Transverse colon (tissue), 4 donors: Measurements from ENCODE around the gene FIBCD1. TPM values are rescaled to one million over a fixed set of nuclear protein-coding genes. Genes with fewer than 3 reads are reported as not detected.

Source experiments
- DNase-seq: peaks from one replicate; pipeline ENCODE4 v3.0.0-alpha.2; 2019
- H3K27ac ChIP-seq, 4 donors: fragments of 200-600 bp; sonication (generic); 2 replicates each; pipeline ENCODE4 v1.5.1; 2016 to 2018; ENCODE audit warnings: inconsistent platforms in 4 of 4
- H3K27me3 ChIP-seq: fragments of 200-600 bp; sonication (generic); 2 replicates; pipeline ENCODE4 v1.5.1; 2017; ENCODE audit warnings: inconsistent platforms
- H3K36me3 ChIP-seq, 4 donors: fragments of 200-600 bp; sonication (generic); 2 replicates each; pipeline ENCODE4 v1.5.1; 2017 to 2019; ENCODE audit warnings: inconsistent platforms in 4 of 4
- H3K4me1 ChIP-seq, 4 donors: fragments of 200-600 bp; sonication (generic); 2 replicates each; pipeline ENCODE4 v1.5.1; 2017 to 2020; ENCODE audit warnings: inconsistent platforms in 4 of 4
- H3K4me3 ChIP-seq, 4 donors: fragments of 200-600 bp; sonication (generic); 1 replicate in 1 of 4; 2 replicates in 3 of 4; pipeline versions ENCODE4 v1.5.1 to v1.6.1; 2017 to 2019; ENCODE audit warnings: inconsistent platforms in 4 of 4
- H3K9me3 ChIP-seq, 2 donors: fragments of 200-600 bp; sonication (generic); 2 replicates each; pipeline ENCODE4 v1.5.1; 2017 to 2019; ENCODE audit warnings: inconsistent platforms in 2 of 2
- EP300 ChIP-seq: sonication (generic); formaldehyde crosslinking; IDR thresholded peaks from one replicate; pipeline ENCODE4 v1.6.1; 2017; ENCODE audit warnings: antibody characterized with exemption, low read depth
- POLR2A ChIP-seq: fragments of 450-650 bp; IDR thresholded peaks from one replicate; pipeline ENCODE4 v1.6.1; 2016; ENCODE audit warnings: antibody characterized with exemption, mild to moderate bottlenecking, moderate library complexity
- POLR2AphosphoS5 ChIP-seq, 3 donors: sonication (generic); formaldehyde crosslinking; IDR thresholded peaks; one replicate each; pipeline ENCODE4 v1.6.1; 2016; ENCODE audit warnings: antibody characterized with exemption in 3 of 3
- WGBS, 2 donors: methylation state at CpG; one replicate each; pipeline ENCODE4 v1.1.5; 2018; ENCODE audit warnings: low coverage in 1 of 2; 5-methylcytosine and 5-hydroxymethylcytosine counted together
- in situ Hi-C, 4 donors: fragments of 200-750 bp; cut with MboI; loops; one replicate each; pipeline versions ENCODE4 v1.15.0 to v1.15.1; 2017; ENCODE audit warnings: low sequenced_read_pairs in 3 of 4, low pct_ligation_motif_present in 1 of 4, low pct_unique_long_range_greater_than_20kb in 1 of 4
- intact Hi-C: fragments of 100-400 bp; cut with DNase I; formaldehyde crosslinking; loops from one replicate; pipeline ENCODE4 v1.15.1; 2023; ENCODE audit warnings: low total_unique reads
- total RNA-seq, 4 donors: library from RNA; depleted of rRNA; stranded (reverse); fragments of >200 nt; gene quantifications; one replicate each; pipeline ENCODE4 v1.1.0, GENCODE V29; 2016
- TF ChIP-seq, protein P1 (sequence below), 5 experiments: fragments of 200-600 bp in 3 of 5; fragments of 450-650 bp in 2 of 5; sonication (generic) in 3 of 5; IDR thresholded peaks; 1 replicate in 2 of 5; 2 replicates in 3 of 5; pipeline ENCODE4 v1.5.1; 2016 to 2017; ENCODE audit warnings: antibody characterized with exemption in 5 of 5, inconsistent platforms in 3 of 5, mild to moderate bottlenecking in 2 of 5, moderate library complexity in 1 of 5

The FIBCD1 gene
- total RNA-seq, 4 donors from 2014 or later, result 1.6 to 54.7 (median 3.3) TPM; not detected in 1

DNA sequence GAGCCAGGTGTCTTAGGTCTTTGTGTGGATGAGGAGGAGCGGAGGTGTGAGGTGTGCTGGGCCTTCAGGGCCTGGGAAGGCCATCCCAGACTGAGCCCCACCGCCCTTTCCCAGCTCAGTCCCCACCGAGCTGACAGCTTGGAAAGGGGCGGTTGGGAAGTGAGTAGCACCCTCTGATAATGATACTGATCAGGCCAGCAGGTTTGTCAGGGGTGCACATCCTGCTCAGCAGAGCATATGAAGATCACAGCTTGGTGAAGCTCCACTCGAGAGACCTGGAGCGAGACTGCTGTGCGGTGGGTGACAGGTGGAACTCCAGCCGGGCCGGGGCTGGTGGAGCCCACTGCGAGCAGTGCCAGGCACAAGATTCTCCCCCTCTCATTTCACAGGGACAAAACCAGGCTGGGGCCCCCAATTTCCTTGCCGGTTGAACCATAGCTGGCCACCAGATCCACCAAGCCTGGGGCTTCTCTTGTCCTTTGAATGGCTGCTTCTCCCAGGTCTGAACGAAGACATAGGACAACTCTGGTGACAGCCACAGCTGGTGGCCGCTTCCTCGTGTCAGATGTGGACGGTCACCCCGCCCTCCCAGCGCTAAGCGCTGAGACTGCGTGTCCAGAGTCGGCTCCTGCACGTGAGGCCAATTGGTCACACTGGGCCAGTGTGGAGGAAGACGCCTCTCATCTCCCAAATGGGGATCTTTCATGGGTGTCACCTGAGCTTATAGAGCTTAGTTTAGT lies 50.7 kb downstream of the FIBCD1 start:
- Histone ChIP-seq H3K27ac (no peak overlapping the region), H3K4me3 (no peak overlapping the region), H3K27me3 (no peaks in the 10 kb centered on the region), H3K9me3 (no peaks in the 10 kb centered on the region), H3K4me1 (peaks cover 0 to 5% (median under 1%) of the 10 kb centered on the region in 4 donors), H3K36me3 (peaks cover 0 to 57% (median 26%) of the 10 kb centered on the region in 4 donors)
- intact Hi-C loops (no loop called here), in situ Hi-C loops (no loop called here)
- WGBS, 2 donors, result 80 to 87% methylated on average over 3 to 22 of the region's 22 CpGs
- DNase-seq, result no peak
- TF ChIP-seq POLR2A, result no peak
- no peak for TF ChIP-seq POLR2AphosphoS5 (IDR thresholded peaks at IDR 0.05)
- TF ChIP-seq EP300, result no peak
- TF ChIP-seq, protein P1, sequence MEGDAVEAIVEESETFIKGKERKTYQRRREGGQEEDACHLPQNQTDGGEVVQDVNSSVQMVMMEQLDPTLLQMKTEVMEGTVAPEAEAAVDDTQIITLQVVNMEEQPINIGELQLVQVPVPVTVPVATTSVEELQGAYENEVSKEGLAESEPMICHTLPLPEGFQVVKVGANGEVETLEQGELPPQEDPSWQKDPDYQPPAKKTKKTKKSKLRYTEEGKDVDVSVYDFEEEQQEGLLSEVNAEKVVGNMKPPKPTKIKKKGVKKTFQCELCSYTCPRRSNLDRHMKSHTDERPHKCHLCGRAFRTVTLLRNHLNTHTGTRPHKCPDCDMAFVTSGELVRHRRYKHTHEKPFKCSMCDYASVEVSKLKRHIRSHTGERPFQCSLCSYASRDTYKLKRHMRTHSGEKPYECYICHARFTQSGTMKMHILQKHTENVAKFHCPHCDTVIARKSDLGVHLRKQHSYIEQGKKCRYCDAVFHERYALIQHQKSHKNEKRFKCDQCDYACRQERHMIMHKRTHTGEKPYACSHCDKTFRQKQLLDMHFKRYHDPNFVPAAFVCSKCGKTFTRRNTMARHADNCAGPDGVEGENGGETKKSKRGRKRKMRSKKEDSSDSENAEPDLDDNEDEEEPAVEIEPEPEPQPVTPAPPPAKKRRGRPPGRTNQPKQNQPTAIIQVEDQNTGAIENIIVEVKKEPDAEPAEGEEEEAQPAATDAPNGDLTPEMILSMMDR (IDR thresholded peaks at IDR 0.05), result no peak

DNA sequence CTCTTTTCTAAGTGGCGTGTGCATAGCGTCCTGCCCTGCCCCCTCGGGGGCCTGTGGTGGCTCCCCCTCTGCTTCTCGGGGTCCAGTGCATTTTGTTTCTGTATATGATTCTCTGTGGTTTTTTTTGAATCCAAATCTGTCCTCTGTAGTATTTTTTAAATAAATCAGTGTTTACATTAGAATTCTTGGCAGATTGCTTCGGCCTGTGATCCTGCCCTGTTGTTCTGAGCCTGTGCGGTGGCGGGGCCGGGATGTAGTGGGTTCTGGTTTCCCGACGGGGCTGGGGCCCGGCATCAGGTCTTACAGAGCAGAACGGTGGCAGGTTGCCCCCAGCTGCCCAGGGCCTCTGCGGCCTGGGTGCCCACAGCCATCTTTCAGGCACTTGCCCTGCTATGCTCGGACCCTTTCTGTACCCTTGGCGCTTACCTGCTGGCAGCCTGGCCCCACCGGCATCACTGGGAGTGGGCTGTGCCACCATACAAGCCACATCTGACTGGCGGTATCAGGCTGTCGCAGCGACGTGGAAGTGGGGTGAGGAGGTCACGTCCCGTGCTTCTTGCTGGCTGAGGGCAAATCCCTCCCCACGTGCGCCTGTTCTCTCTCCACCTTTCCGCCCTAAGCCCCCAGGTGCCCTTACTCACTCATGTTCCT lies 51.4 kb downstream of the FIBCD1 start:
- peaks cover 0 to 5% (median 0%) of the 10 kb centered on the region in 4 donors for H3K4me1 ChIP-seq
- H3K36me3 ChIP-seq, result peaks cover 0 to 60% (median 28%) of the 10 kb centered on the region in 4 donors
- H3K27me3 ChIP-seq, result no peaks in the 10 kb centered on the region
- intact Hi-C loops, result no loop called here
- in situ Hi-C loops, result no loop called here
- H3K4me3 ChIP-seq, result no peak overlapping the region
- TF ChIP-seq POLR2A, result no peak
- no peaks in the 10 kb centered on the region for H3K9me3 ChIP-seq
- WGBS, 2 donors, result 60 to 70% methylated on average over 1 to 25 of the region's 25 CpGs
- no peak for DNase-seq
- H3K27ac ChIP-seq, result peak overlapping the region in 1 of 4 donors; percentile 34

- no peak for DNase-seq
- WGBS, 2 donors, result 87 to 91% methylated on average over 8 to 23 of the region's 23 CpGs
- TF ChIP-seq EP300 (no peak), POLR2AphosphoS5 (IDR thresholded peaks at IDR 0.05) (no peak), POLR2A (no peak)
- TF ChIP-seq, protein P1 (IDR thresholded peaks at IDR 0.05), result no peak
- peaks cover 0 to 66% (median 31%) of the 10 kb centered on the region in 4 donors for H3K36me3 ChIP-seq
- H3K4me1 ChIP-seq, result peaks cover 0 to 5% (median 0%) of the 10 kb centered on the region in 4 donors
- H3K4me3 ChIP-seq, result no peak overlapping the region
- intact Hi-C loops, result no loop called here
- H3K9me3 ChIP-seq, result no peaks in the 10 kb centered on the region
- peak overlapping the region in 1 of 4 donors; percentile 34 for H3K27ac ChIP-seq
- no peaks in the 10 kb centered on the region for H3K27me3 ChIP-seq
- in situ Hi-C loops, result no loop called here
These were observed 52.1 kb downstream of the FIBCD1 start for GRCh38 chr9:130886981-130887380.

- Histone ChIP-seq H3K4me3 (no peak overlapping the region), H3K4me1 (peaks cover 0 to 5% (median 0%) of the 10 kb centered on the region in 4 donors), H3K9me3 (no peaks in the 10 kb centered on the region), H3K27ac (no peak overlapping the region), H3K36me3 (peaks cover 0 to 77% (median 38%) of the 10 kb centered on the region in 4 donors), H3K27me3 (no peaks in the 10 kb centered on the region)
- intact Hi-C loops, result no loop called here
- 88% methylated on average over 32 of the region's 35 CpGs; no CpG with 5 or more reads in 1 of the 2 donors for WGBS, 2 donors
- in situ Hi-C loops, result no loop called here
- DNase-seq, result no peak
- TF ChIP-seq POLR2AphosphoS5 (IDR thresholded peaks at IDR 0.05), result no peak
- TF ChIP-seq POLR2A, result no peak
- TF ChIP-seq EP300, result no peak
- TF ChIP-seq, protein P1 (IDR thresholded peaks at IDR 0.05), result no peak
These were observed 53.3 kb downstream of the FIBCD1 start for GRCh38 chr9:130885484-130886375.
